Activated CD8-positive, alpha-beta T cell treated with anti-CD3 and anti-CD28 coated beads for 36 hours (primary cell): Measurements from ENCODE around the gene PAX7. TPM values are rescaled to one million over a fixed set of nuclear protein-coding genes. Genes with fewer than 3 reads are reported as not detected.

Experiments
- ATAC-seq: fragments of 200-7000 bp; cut with Tn5 transposase; one replicate; pipeline ENCODE4 v1.10.0; 2021; ENCODE audit warnings: mild to moderate bottlenecking, moderate library complexity
- CTCF ChIA-PET: fragments of 350-600 bp; sonication (Branson Sonifier 250); formaldehyde crosslinking; loops from one replicate; lab custom pipeline; 2021; ENCODE audit warnings: antibody characterized with exemption; lab: Charles Lee
- POLR2A ChIA-PET: fragments of 350-600 bp; sonication (Branson Sonifier 250); formaldehyde crosslinking; loops from one replicate; lab custom pipeline; 2021; ENCODE audit warnings: antibody characterized with exemption; lab: Charles Lee
- DNase-seq: peaks from one replicate; pipeline ENCODE4 v3.0.0-alpha.2; 2020
- H3K27ac Mint-ChIP-seq: one replicate; pipeline ENCODE4 v1.8.0; 2021; ENCODE audit warnings: mild to moderate bottlenecking, mixed read lengths
- H3K27me3 Mint-ChIP-seq: one replicate; pipeline ENCODE4 v1.8.0; 2021; ENCODE audit warnings: mixed read lengths
- H3K36me3 Mint-ChIP-seq: one replicate; pipeline ENCODE4 v1.8.0; 2021; ENCODE audit warnings: low read depth, mixed read lengths
- H3K4me1 Mint-ChIP-seq: one replicate; pipeline ENCODE4 v1.8.0; 2021; ENCODE audit warnings: low read depth, mixed read lengths
- H3K4me3 Mint-ChIP-seq: one replicate; pipeline ENCODE4 v1.8.0; 2021; ENCODE audit warnings: mild to moderate bottlenecking, moderate library complexity, mixed read lengths
- H3K9me3 Mint-ChIP-seq: one replicate; pipeline ENCODE4 v1.8.0; 2021; ENCODE audit warnings: mixed read lengths
- CTCF ChIP-seq: fragments of 200-600 bp; IDR thresholded peaks from one replicate; pipeline ENCODE4 v1.8.0; 2022; ENCODE audit warnings: antibody characterized with exemption, mild to moderate bottlenecking
- intact Hi-C: fragments of 100-400 bp; cut with micrococcal nuclease; formaldehyde crosslinking; loops from one replicate; pipeline ENCODE4 v1.10.0; 2022
- total RNA-seq, 2 experiments: library from RNA; stranded (reverse); gene quantifications; one replicate each; pipeline ENCODE4 v1.2.3, GENCODE V29; 2021

The PAX7 gene
- total RNA-seq, 2 experiments from 2014 or later = not detected

- POLR2A ChIA-PET = no interaction called here
Observed at GRCh38 chr1:18723206-18723605, 92.6 kb downstream of the PAX7 start.

GRCh38 chr1:18723701-18724411 is 93.2 kb downstream of the PAX7 start:
- H3K36me3 Mint-ChIP-seq = no peaks in the 10 kb centered on the region
- CTCF ChIA-PET = interaction anchor here (1.3 to 1.7 kb wide), 2 partner anchors 97 to 127 kb away, joined by 3 to 4 read pairs; no protein-coding TSS in a partner anchor

More at GRCh38 chr1:18723206-18723605, 92.6 kb downstream of the PAX7 start:
- TF ChIP-seq CTCF = no peak
- no peak overlapping the region for H3K27ac Mint-ChIP-seq
- no peak for DNase-seq
- no peaks in the 10 kb centered on the region for H3K9me3 Mint-ChIP-seq
- intact Hi-C loops = no loop called here
- no peak overlapping the region for H3K4me3 Mint-ChIP-seq
- H3K4me1 Mint-ChIP-seq = no peaks in the 10 kb centered on the region
- CTCF ChIA-PET = no interaction called here
- peaks cover 51% of the 10 kb centered on the region for H3K27me3 Mint-ChIP-seq
- no peaks in the 10 kb centered on the region for H3K36me3 Mint-ChIP-seq
- no peak for ATAC-seq

GRCh38 chr1:18724801-18725200 is 94.2 kb downstream of the PAX7 start:
- no peaks in the 10 kb centered on the region for H3K36me3 Mint-ChIP-seq
- H3K27ac Mint-ChIP-seq = no peak overlapping the region
- intact Hi-C loops = no loop called here
- ChIA-PET CTCF (interaction anchor here (1.3 to 1.7 kb wide), 2 partner anchors 96 to 128 kb away, joined by 3 to 4 read pairs; no protein-coding TSS in a partner anchor), POLR2A (no interaction called here)
- no peak for TF ChIP-seq CTCF
- peaks cover 51% of the 10 kb centered on the region for H3K27me3 Mint-ChIP-seq
- H3K4me1 Mint-ChIP-seq = no peaks in the 10 kb centered on the region
- no peak for DNase-seq
- H3K9me3 Mint-ChIP-seq = no peaks in the 10 kb centered on the region
- H3K4me3 Mint-ChIP-seq = no peak overlapping the region
- ATAC-seq = no peak

More at GRCh38 chr1:18723701-18724411, 93.2 kb downstream of the PAX7 start:
- Mint-ChIP-seq H3K4me3 (no peak overlapping the region), H3K27me3 (peaks cover 52% of the 10 kb centered on the region), H3K27ac (no peak overlapping the region), H3K4me1 (no peaks in the 10 kb centered on the region), H3K9me3 (no peaks in the 10 kb centered on the region)
- POLR2A ChIA-PET = no interaction called here
- TF ChIP-seq CTCF = no peak
- DNase-seq (no peak), ATAC-seq (no peak)
- intact Hi-C loops = no loop called here

GRCh38 chr1:18725231-18725895 is 94.7 kb downstream of the PAX7 start:
- Mint-ChIP-seq H3K4me1 (no peaks in the 10 kb centered on the region), H3K27ac (no peak overlapping the region), H3K4me3 (no peak overlapping the region), H3K9me3 (no peaks in the 10 kb centered on the region), H3K36me3 (no peaks in the 10 kb centered on the region), H3K27me3 (peaks cover 46% of the 10 kb centered on the region)
- DNase-seq (no peak), ATAC-seq (no peak)
- ChIA-PET CTCF (interaction anchor here (1.3 to 1.7 kb wide), 2 partner anchors 96 to 128 kb away, joined by 3 to 4 read pairs; no protein-coding TSS in a partner anchor), POLR2A (no interaction called here)
- intact Hi-C loops = no loop called here
- no peak for TF ChIP-seq CTCF

GRCh38 chr1:18726368-18726767 is 95.7 kb downstream of the PAX7 start:
- intact Hi-C loops = no loop called here
- POLR2A ChIA-PET = no interaction called here
- CTCF ChIA-PET = no interaction called here
- TF ChIP-seq CTCF = no peak
- Mint-ChIP-seq H3K27ac (no peak overlapping the region), H3K4me1 (no peaks in the 10 kb centered on the region), H3K27me3 (peaks cover 43% of the 10 kb centered on the region), H3K36me3 (no peaks in the 10 kb centered on the region), H3K4me3 (no peak overlapping the region), H3K9me3 (no peaks in the 10 kb centered on the region)
- DNase-seq (no peak), ATAC-seq (no peak)
